A549 (cell line): ENCODE results near the gene KCNMA1. TPM values are rescaled to one million over a fixed set of nuclear protein-coding genes. Genes with fewer than 3 reads are reported as not detected.

ENCODE experiments used
- ATAC-seq, 2 experiments: fragments of 200-7000 bp in 1 of 2; fragments of >200 bp in 1 of 2; cut with Nextera tagmentation in 1 of 2; cut with Tn5 transposase in 1 of 2; 3 replicates each; pipeline versions ENCODE4 v1.8.0 to v1.9.1; 2018 to 2020; ENCODE audit warnings: mild to moderate bottlenecking in 1 of 2, moderate library complexity in 1 of 2
- CTCF ChIA-PET: fragments of 300-600 bp; sonication (Branson Sonifier 250); formaldehyde crosslinking; extraction: SDS; loops from one replicate; lab custom pipeline; 2021; ENCODE audit warnings: antibody characterized with exemption, inconsistent platforms; lab: Yijun Ruan, JAX
- POLR2A ChIA-PET: fragments of 350-600 bp; formaldehyde crosslinking; extraction: SDS; loops from one replicate; lab custom pipeline; 2021; ENCODE audit warnings: antibody characterized with exemption, inconsistent platforms; lab: Yijun Ruan, JAX
- DNase-seq, 2 experiments: peaks; one replicate each; pipeline versions ENCODE4 v3.0.0 to v3.0.0-alpha.2; 2011 to 2016; ENCODE audit warnings: low read depth in 1 of 2, low spot score in 1 of 2
- FAIRE-seq: peaks from 2 replicates; lab custom pipeline; 2011; peaks lifted over from hg19 to GRCh38; lab: Jason Lieb, UNC
- H3K27ac ChIP-seq, 2 experiments: fragments of >200 bp; sonication (Bioruptor Twin); formaldehyde crosslinking; 3 replicates each; pipeline ENCODE4 v1.5.1; 2016 to 2017
- H3K4me1 ChIP-seq: fragments of >200 bp; sonication (Bioruptor Twin); formaldehyde crosslinking; 3 replicates; pipeline ENCODE4 v1.6.1; 2016
- H3K4me2 ChIP-seq: fragments of >200 bp; sonication (Bioruptor Twin); formaldehyde crosslinking; 3 replicates; pipeline ENCODE4 v1.6.1; 2016
- H3K4me3 ChIP-seq: fragments of >200 bp; sonication (Bioruptor Twin); formaldehyde crosslinking; 3 replicates; pipeline ENCODE4 v1.5.1; 2016
- H3K9me3 ChIP-seq: fragments of >200 bp; sonication (Bioruptor Twin); formaldehyde crosslinking; 3 replicates; pipeline ENCODE4 v1.6.1; 2016
- BHLHE40 ChIP-seq: IDR thresholded peaks from 2 replicates; pipeline ENCODE4 v1.6.1; 2012; ENCODE audit warnings: low read depth, low read length, inconsistent platforms
- CHD4 ChIP-seq: fragments of 200-600 bp; sonication (generic); IDR thresholded peaks from 2 replicates; pipeline ENCODE4 v1.6.1; 2016; ENCODE audit warnings: antibody characterized with exemption, mild to moderate bottlenecking, borderline replicate concordance
- EHF ChIP-seq: fragments of 250-450 bp; sonication (Bioruptor Pico); IDR thresholded peaks from 2 replicates; pipeline ENCODE4 v1.5.0; 2020; ENCODE audit warnings: mild to moderate bottlenecking
- EHMT2 ChIP-seq: fragments of 200-600 bp; sonication (generic); IDR thresholded peaks from 2 replicates; pipeline ENCODE4 v1.6.1; 2016; ENCODE audit warnings: antibody characterized with exemption, low read depth, mild to moderate bottlenecking, moderate library complexity
- EP300 ChIP-seq, 2 experiments: fragments of >200 bp; sonication (Bioruptor Twin); formaldehyde crosslinking; IDR thresholded peaks; 2 replicates in 1 of 2; 3 replicates in 1 of 2; pipeline ENCODE4 v1.6.1; 2016 to 2017
- ESRRA ChIP-seq: fragments of 150-350 bp; IDR thresholded peaks from 2 replicates; pipeline ENCODE4 v1.6.1; 2014; ENCODE audit warnings: mild to moderate bottlenecking, low read length, borderline replicate concordance
- FOSL2 ChIP-seq, 2 experiments: fragments of 450-650 bp in 1 of 2; fragments of >200 bp in 1 of 2; sonication (Bioruptor Twin) in 1 of 2; formaldehyde crosslinking; IDR thresholded peaks; 2 replicates each; pipeline versions ENCODE4 v1.5.0 to v1.6.1; 2016 to 2020; ENCODE audit warnings: mild to moderate bottlenecking in 1 of 2, moderate library complexity in 1 of 2
- FOXS1 ChIP-seq: fragments of 250-450 bp; sonication (Bioruptor Pico); IDR thresholded peaks from 2 replicates; pipeline ENCODE4 v1.5.0; 2020; ENCODE audit warnings: mild to moderate bottlenecking, moderate library complexity
- JUNB ChIP-seq: fragments of >200 bp; sonication (Bioruptor Twin); formaldehyde crosslinking; IDR thresholded peaks from 2 replicates; pipeline ENCODE4 v1.6.1; 2016
- KDM1A ChIP-seq: fragments of 200-600 bp; sonication (generic); IDR thresholded peaks from 2 replicates; pipeline ENCODE4 v1.6.1; 2016; ENCODE audit warnings: low read depth, mild to moderate bottlenecking
- NPAS2 ChIP-seq: fragments of 250-450 bp; sonication (Bioruptor Pico); IDR thresholded peaks from 2 replicates; pipeline ENCODE4 v1.8.0; 2022; ENCODE audit warnings: mild to moderate bottlenecking, moderate library complexity, borderline replicate concordance
- NR3C1 ChIP-seq: fragments of >200 bp; sonication (Bioruptor Twin); formaldehyde crosslinking; IDR thresholded peaks from 3 replicates; pipeline ENCODE4 v1.6.1; 2017
- PHF8 ChIP-seq: fragments of 200-600 bp; sonication (generic); IDR thresholded peaks from 2 replicates; pipeline ENCODE4 v1.6.1; 2016; ENCODE audit warnings: low read depth, mild to moderate bottlenecking, antibody characterized with exemption, moderate library complexity, borderline replicate concordance
- RAD21 ChIP-seq, 2 experiments: fragments of >200 bp in 1 of 2; sonication (Bioruptor Twin) in 1 of 2; formaldehyde crosslinking in 1 of 2; IDR thresholded peaks in 1 of 2; conservative IDR thresholded peaks in 1 of 2; 2 replicates in 1 of 2; 3 replicates in 1 of 2; pipeline ENCODE4 v1.6.1; 2012 to 2018; ENCODE audit warnings: inconsistent platforms in 1 of 2
- RCOR1 ChIP-seq: fragments of 150-350 bp; IDR thresholded peaks from 2 replicates; pipeline ENCODE4 v1.6.1; 2014; ENCODE audit warnings: antibody characterized with exemption, low read length, low read depth
- SREBF2 ChIP-seq: fragments of 450-650 bp; IDR thresholded peaks from 2 replicates; pipeline ENCODE4 v1.6.1; 2014; ENCODE audit warnings: mild to moderate bottlenecking, moderate library complexity
- TP53 ChIP-seq: fragments of 250-450 bp; sonication (Bioruptor Pico); IDR thresholded peaks from 2 replicates; pipeline ENCODE4 v1.5.0; 2021; ENCODE audit warnings: mild to moderate bottlenecking, moderate library complexity
- ZFP36 ChIP-seq: fragments of 450-650 bp; IDR thresholded peaks from 2 replicates; pipeline ENCODE4 v1.6.1; 2014; ENCODE audit warnings: borderline replicate concordance; ENCODE audit not compliant: partially characterized antibody
- ZNF302 ChIP-seq: fragments of 250-450 bp; sonication (Bioruptor Pico); IDR thresholded peaks from 2 replicates; pipeline ENCODE4 v1.9.0; 2021; ENCODE audit warnings: inconsistent platforms, mild to moderate bottlenecking, moderate library complexity
- ZSCAN20 ChIP-seq: fragments of 250-450 bp; sonication (Bioruptor Pico); IDR thresholded peaks from 2 replicates; pipeline ENCODE4 v1.8.0; 2022; ENCODE audit warnings: mild to moderate bottlenecking, moderate library complexity
- WGBS: methylation state at CpG from one replicate; pipeline ENCODE4 v1.1.6; 2017; ENCODE audit errors: missing lambda C conversion rate; 5-methylcytosine and 5-hydroxymethylcytosine counted together
- polyA plus RNA-seq, 4 experiments: library from polyadenylated mRNA; depleted of rRNA in 3 of 4; stranded (reverse); fragments of >200 nt; fragmentation: RNase III in 1 of 4; extraction: RNeasy Plus Mini Kit Qiagen cat#74134 plus additional on column Dnase treatment in 1 of 4; gene quantifications; 2 replicates in 3 of 4; 3 replicates in 1 of 4; pipeline ENCODE4 v1.2.3, GENCODE V29; 2011 to 2017
- TF ChIP-seq, protein P1 (sequence below): fragments of 150-350 bp; IDR thresholded peaks from 2 replicates; pipeline ENCODE4 v1.6.1; 2014; ENCODE audit warnings: low read depth, mild to moderate bottlenecking, low read length
- TF ChIP-seq, protein P2 (sequence below): fragments of >200 bp; sonication (Bioruptor Twin); formaldehyde crosslinking; IDR thresholded peaks from 3 replicates; pipeline ENCODE4 v1.6.1; 2016
- TF ChIP-seq, protein P3 (sequence below): fragments of 200-600 bp; sonication (generic); IDR thresholded peaks from 2 replicates; pipeline ENCODE4 v1.6.1; 2016; ENCODE audit warnings: antibody characterized with exemption, mild to moderate bottlenecking, moderate library complexity
- TF ChIP-seq, protein P4 (sequence below): fragments of 450-650 bp; IDR thresholded peaks from 2 replicates; pipeline ENCODE4 v1.6.1; 2014; ENCODE audit warnings: antibody characterized with exemption
- TF ChIP-seq, protein P5 (sequence below): fragments of >200 bp; sonication (Bioruptor Twin); formaldehyde crosslinking; IDR thresholded peaks from 2 replicates; pipeline ENCODE4 v1.6.1; 2016
- TF ChIP-seq, protein P6 (sequence below): IDR thresholded peaks from 2 replicates; pipeline ENCODE4 v1.6.1; 2012

KCNMA1 gene
- polyA plus RNA-seq, 2 of the 4 experiments (the other 2 are of a cell fraction) = 14.9 to 30.6 TPM

DNA sequence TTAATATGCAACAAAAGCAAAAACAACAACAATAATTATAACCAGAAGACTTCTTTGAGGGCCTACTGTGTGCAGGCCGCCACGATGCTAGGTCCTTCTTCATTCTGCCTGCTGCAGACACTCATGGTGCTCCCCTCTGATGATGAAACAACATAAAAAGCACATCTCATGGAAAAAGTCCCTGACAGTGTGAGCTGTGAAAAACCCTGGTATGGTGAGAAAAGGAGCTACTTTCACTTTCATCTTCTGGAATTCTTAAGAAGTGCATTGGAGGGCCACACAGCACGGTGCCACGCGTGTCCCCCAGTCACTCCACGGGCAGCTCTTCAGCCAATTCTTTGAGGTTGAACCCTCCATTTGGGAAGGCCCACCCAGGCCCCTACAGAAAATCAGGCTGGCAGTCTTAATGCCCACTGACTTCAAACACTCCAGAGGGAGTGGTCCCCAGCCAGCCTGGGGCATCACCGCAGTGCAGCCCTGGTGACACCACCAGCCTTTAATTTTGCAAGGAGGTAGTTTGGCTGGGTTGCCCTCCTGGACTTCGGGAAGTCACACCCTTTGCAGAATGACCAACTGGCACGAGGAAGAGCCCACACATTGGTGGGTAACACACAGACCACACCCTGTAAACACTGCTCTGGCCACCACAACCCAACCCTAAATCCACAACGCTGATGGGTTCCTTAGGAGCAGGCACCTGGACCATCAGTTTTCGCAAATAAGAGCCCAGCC lies 7.7 kb downstream of the KCNMA1 start:
- Histone ChIP-seq H3K4me3 (0 out of 3 replicates have a peak overlapping the region, but pooled peaks have one; percentile 0), H3K4me1 (peaks cover 31% of the 10 kb centered on the region)
- 57% methylated on average over 10 of the region's 11 CpGs for WGBS
- no peak for TF ChIP-seq CHD4
- TF ChIP-seq ZNF302 (CRISPR knock-in tag) = no peak
- no peak for TF ChIP-seq EHMT2
- TF ChIP-seq, protein P1, sequence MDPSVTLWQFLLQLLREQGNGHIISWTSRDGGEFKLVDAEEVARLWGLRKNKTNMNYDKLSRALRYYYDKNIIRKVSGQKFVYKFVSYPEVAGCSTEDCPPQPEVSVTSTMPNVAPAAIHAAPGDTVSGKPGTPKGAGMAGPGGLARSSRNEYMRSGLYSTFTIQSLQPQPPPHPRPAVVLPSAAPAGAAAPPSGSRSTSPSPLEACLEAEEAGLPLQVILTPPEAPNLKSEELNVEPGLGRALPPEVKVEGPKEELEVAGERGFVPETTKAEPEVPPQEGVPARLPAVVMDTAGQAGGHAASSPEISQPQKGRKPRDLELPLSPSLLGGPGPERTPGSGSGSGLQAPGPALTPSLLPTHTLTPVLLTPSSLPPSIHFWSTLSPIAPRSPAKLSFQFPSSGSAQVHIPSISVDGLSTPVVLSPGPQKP = no peak
- TF ChIP-seq, protein P2, sequence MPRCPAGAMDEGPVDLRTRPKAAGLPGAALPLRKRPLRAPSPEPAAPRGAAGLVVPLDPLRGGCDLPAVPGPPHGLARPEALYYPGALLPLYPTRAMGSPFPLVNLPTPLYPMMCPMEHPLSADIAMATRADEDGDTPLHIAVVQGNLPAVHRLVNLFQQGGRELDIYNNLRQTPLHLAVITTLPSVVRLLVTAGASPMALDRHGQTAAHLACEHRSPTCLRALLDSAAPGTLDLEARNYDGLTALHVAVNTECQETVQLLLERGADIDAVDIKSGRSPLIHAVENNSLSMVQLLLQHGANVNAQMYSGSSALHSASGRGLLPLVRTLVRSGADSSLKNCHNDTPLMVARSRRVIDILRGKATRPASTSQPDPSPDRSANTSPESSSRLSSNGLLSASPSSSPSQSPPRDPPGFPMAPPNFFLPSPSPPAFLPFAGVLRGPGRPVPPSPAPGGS = no peak
- TF ChIP-seq ZFP36 = no peak
- no peak for TF ChIP-seq BHLHE40
- TF ChIP-seq, protein P3, sequence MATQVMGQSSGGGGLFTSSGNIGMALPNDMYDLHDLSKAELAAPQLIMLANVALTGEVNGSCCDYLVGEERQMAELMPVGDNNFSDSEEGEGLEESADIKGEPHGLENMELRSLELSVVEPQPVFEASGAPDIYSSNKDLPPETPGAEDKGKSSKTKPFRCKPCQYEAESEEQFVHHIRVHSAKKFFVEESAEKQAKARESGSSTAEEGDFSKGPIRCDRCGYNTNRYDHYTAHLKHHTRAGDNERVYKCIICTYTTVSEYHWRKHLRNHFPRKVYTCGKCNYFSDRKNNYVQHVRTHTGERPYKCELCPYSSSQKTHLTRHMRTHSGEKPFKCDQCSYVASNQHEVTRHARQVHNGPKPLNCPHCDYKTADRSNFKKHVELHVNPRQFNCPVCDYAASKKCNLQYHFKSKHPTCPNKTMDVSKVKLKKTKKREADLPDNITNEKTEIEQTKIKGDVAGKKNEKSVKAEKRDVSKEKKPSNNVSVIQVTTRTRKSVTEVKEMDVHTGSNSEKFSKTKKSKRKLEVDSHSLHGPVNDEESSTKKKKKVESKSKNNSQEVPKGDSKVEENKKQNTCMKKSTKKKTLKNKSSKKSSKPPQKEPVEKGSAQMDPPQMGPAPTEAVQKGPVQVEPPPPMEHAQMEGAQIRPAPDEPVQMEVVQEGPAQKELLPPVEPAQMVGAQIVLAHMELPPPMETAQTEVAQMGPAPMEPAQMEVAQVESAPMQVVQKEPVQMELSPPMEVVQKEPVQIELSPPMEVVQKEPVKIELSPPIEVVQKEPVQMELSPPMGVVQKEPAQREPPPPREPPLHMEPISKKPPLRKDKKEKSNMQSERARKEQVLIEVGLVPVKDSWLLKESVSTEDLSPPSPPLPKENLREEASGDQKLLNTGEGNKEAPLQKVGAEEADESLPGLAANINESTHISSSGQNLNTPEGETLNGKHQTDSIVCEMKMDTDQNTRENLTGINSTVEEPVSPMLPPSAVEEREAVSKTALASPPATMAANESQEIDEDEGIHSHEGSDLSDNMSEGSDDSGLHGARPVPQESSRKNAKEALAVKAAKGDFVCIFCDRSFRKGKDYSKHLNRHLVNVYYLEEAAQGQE = no peak
- TF ChIP-seq NPAS2 = no peak
- TF ChIP-seq, all 56 proteins: peak for 0
- no peak for DNase-seq
- Histone ChIP-seq H3K9me3 (no peaks in the 10 kb centered on the region), H3K4me2 (peak overlapping the region; percentile 56), H3K27ac (peak overlapping the region; percentile 29 to 83; a peak in 5 of 6 replicates)
- CTCF ChIA-PET = interaction anchor here (0.7 to 27.7 kb wide), 4 partner anchors 13 to 460 kb away, joined by 3 to 627 read pairs (median 28); no protein-coding TSS in a partner anchor
- POLR2A ChIA-PET = no interaction called here
- FAIRE-seq = no peak
- peak in 1 of 2 experiments; percentile 30; a peak in 2 of 6 replicates for ATAC-seq

DNA sequence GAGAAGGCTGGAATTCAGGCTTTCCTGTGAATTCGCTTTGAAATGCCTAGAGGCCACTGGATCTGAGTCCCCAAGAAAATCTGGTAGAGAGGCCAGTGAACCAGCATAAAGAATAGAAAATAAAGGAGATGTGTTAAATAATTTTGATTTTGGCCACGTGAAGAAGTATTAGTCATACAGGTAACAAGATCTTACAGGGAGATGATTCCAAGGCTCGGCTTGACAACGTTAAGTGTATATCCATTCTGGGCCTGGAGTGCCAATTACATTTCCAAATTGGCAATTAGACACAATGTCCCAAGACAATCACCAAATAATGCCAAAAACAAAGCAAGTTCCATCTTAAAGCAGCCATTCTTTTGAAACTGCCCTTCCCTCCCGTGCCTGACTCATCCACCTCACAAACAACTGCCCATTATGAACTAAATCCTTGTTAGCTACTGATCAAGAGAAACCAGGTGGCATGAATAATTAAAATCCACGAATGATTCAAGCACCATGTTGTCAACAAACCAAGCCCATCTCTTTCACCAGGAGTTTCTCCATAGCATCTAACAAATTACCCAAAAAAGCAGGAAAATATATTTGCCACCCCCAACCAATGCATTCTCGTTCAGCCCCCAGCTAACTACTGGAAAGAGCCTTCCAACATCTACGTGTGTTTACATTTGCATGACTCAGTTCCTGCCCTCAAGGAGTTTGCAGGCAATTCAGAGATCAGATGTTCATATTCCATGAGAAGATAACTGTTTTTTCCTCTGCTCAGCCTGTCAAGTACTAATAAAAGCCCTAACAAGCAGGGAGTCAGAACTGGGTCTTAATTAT lies 8.5 kb downstream of the KCNMA1 start:
- no peak for FAIRE-seq

More for the DNA sequence above, 8.5 kb downstream of the KCNMA1 start:
- H3K4me1 ChIP-seq = peaks cover 31% of the 10 kb centered on the region
- H3K4me3 ChIP-seq = 0 out of 3 replicates have a peak overlapping the region, but pooled peaks have one; percentile 0
- H3K27ac ChIP-seq = peak overlapping the region; percentile 29 to 83; a peak in 5 of 6 replicates
- ChIA-PET CTCF (interaction anchor here (5.9 to 27.7 kb wide), 2 partner anchors 13 to 459 kb away, joined by 47 to 627 read pairs; no protein-coding TSS in a partner anchor), POLR2A (no interaction called here)
- WGBS = 36% methylated on average over 8 of the region's 8 CpGs
- peak overlapping the region; percentile 56 for H3K4me2 ChIP-seq
- DNase-seq = peak in 1 of 2 experiments; percentile 65
- peak; percentile 66 to 71; a peak in 5 of 6 replicates for ATAC-seq
- H3K9me3 ChIP-seq = no peaks in the 10 kb centered on the region
- TF ChIP-seq JUNB = 0 out of 2 replicates have a peak, but pooled peaks have one; percentile 32
- TF ChIP-seq EHF = no peak
- TF ChIP-seq, protein P4, sequence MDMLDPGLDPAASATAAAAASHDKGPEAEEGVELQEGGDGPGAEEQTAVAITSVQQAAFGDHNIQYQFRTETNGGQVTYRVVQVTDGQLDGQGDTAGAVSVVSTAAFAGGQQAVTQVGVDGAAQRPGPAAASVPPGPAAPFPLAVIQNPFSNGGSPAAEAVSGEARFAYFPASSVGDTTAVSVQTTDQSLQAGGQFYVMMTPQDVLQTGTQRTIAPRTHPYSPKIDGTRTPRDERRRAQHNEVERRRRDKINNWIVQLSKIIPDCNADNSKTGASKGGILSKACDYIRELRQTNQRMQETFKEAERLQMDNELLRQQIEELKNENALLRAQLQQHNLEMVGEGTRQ = no peak
- no peak for TF ChIP-seq RAD21 (conservative IDR thresholded peaks at IDR 0.05 in 1 of 2, IDR thresholded peaks at IDR 0.05 in 1 of 2)
- no peak for TF ChIP-seq TP53 (CRISPR knock-in tag)
- TF ChIP-seq PHF8 = no peak
- no peak for TF ChIP-seq FOSL2 (IDR thresholded peaks at IDR 0.05)
- peak; percentile 56; the same call in 1 of the 2 replicates for TF ChIP-seq FOSL2 (CRISPR knock-in tag; IDR thresholded peaks at IDR 0.05)
- TF ChIP-seq, protein P5, sequence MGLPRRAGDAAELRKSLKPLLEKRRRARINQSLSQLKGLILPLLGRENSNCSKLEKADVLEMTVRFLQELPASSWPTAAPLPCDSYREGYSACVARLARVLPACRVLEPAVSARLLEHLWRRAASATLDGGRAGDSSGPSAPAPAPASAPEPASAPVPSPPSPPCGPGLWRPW = no peak
- no peak for TF ChIP-seq NR3C1
- TF ChIP-seq, protein P6, sequence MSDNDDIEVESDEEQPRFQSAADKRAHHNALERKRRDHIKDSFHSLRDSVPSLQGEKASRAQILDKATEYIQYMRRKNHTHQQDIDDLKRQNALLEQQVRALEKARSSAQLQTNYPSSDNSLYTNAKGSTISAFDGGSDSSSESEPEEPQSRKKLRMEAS = no peak
- no peak for TF ChIP-seq FOXS1
- no peak for TF ChIP-seq ESRRA
- TF ChIP-seq SREBF2 = no peak
- TF ChIP-seq KDM1A = no peak
- TF ChIP-seq EP300 (IDR thresholded peaks at IDR 0.05) = peak in 1 of 2 experiments; percentile 25; a peak in 1 of 5 replicates
- no peak for TF ChIP-seq ZSCAN20 (CRISPR knock-in tag)
- TF ChIP-seq RCOR1 = no peak
